ENCODE data around the gene NAPA. TPM values are rescaled to one million over a fixed set of nuclear protein-coding genes. Genes with fewer than 3 reads are reported as not detected.

The NAPA gene
- total RNA-seq, 4 donors from 2014 or later: 95.9 to 134 (median 112) TPM

DNA sequence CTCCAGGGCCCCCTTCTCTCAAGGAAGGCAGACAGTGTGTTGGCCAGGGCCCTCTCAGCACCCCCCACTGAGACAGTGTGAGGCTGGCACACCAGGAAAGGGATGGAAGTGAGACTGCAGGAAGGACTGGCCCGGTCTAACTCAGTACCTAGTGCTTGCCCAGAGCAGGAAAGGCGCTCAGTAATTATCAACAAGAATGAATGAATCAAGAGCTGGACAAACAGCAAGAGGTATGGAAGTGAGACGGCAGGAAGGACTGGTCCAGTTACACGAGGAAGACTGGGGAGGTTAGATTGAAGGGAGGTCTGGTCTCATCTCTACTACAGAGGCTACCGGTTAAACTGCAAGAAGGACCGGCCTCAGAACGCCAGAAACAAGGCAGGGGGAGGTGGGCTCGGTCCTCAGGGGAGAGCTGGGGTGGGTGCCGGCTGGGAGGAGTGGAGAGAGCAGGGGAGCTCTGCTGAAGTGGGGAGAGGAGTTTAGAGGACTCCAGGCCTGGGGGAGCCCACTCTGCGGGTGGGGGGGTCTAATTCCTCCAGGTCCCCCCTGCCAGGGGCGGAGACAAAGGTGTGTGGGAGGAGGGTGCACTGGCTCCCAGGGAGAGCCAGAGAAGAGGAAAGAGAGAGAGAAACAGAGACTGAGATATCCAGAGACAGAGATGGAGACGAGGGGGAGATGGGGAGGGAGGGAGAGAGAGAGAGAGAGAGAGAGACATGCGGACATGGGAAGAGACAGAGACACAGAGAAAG, 44.2 kb downstream of the NAPA start:
- peaks cover 37% of the 10 kb centered on the region for H3K27me3 ChIP-seq
- H3K4me1 ChIP-seq: peaks cover 0 to 47% (median 13%) of the 10 kb centered on the region in 3 donors
- peak overlapping the region in 1 of 2 donors; percentile 57 for H3K4me3 ChIP-seq
- H3K27ac ChIP-seq: peak overlapping the region in 3 of 4 donors; percentile 69 to 76 (median 72)
- H3K9me3 ChIP-seq: no peaks in the 10 kb centered on the region
- H3K36me3 ChIP-seq: no peaks in the 10 kb centered on the region
- ATAC-seq: no peak
- WGBS, 2 donors (ENCODE audit: low coverage in 1 of 2): 15 to 22% methylated on average over 3 to 10 of the region's 13 CpGs
- TF ChIP-seq POLR2AphosphoS5 (IDR thresholded peaks at IDR 0.05) (no peak), POLR2A (IDR thresholded peaks at IDR 0.05) (no peak), EP300 (IDR thresholded peaks at IDR 0.05) (no peak)
- TF ChIP-seq, protein P1, sequence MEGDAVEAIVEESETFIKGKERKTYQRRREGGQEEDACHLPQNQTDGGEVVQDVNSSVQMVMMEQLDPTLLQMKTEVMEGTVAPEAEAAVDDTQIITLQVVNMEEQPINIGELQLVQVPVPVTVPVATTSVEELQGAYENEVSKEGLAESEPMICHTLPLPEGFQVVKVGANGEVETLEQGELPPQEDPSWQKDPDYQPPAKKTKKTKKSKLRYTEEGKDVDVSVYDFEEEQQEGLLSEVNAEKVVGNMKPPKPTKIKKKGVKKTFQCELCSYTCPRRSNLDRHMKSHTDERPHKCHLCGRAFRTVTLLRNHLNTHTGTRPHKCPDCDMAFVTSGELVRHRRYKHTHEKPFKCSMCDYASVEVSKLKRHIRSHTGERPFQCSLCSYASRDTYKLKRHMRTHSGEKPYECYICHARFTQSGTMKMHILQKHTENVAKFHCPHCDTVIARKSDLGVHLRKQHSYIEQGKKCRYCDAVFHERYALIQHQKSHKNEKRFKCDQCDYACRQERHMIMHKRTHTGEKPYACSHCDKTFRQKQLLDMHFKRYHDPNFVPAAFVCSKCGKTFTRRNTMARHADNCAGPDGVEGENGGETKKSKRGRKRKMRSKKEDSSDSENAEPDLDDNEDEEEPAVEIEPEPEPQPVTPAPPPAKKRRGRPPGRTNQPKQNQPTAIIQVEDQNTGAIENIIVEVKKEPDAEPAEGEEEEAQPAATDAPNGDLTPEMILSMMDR (IDR thresholded peaks at IDR 0.05): no peak

DNA sequence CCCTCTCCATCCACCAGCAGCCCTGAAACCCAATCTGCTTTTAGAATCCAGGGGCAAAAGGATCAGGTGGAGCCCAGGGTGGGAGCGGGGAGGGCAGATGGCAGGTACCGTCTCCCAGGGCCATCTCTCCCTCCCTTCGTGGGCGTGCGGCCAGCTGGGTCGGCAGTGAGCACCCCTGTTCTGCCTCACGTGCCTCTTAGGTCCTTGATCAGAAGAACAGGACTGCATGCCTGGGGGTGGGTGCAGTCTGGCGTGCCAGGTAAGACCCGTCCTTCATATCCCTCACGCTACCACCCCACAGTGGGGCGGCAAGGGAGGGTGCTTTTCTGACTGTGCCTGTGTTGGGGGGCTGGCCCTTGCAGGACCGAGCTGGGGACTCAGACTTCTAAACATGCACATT, 45.1 kb downstream of the NAPA start:
- 12% methylated on average over 5 of the region's 12 CpGs; no CpG with 5 or more reads in 1 of the 2 donors for WGBS, 2 donors (ENCODE audit: low coverage in 1 of 2)
- Histone ChIP-seq H3K4me3 (peak overlapping the region in 1 of 2 donors; percentile 4), H3K4me1 (peaks cover 0 to 47% (median 13%) of the 10 kb centered on the region in 3 donors), H3K36me3 (peaks cover 0 to 5% of the 10 kb centered on the region in 2 donors), H3K27me3 (peaks cover 37% of the 10 kb centered on the region), H3K27ac (peak overlapping the region in 3 of 4 donors; percentile 11 to 76 (median 54)), H3K9me3 (no peaks in the 10 kb centered on the region)
- TF ChIP-seq POLR2AphosphoS5 (IDR thresholded peaks at IDR 0.05) (no peak), EP300 (IDR thresholded peaks at IDR 0.05) (no peak), POLR2A (IDR thresholded peaks at IDR 0.05) (no peak)
- TF ChIP-seq, protein P1 (IDR thresholded peaks at IDR 0.05): no peak
- no peak for ATAC-seq

- WGBS, 2 donors (ENCODE audit: low coverage in 1 of 2): no CpG with 5 or more reads among the region's 6 CpGs
- Histone ChIP-seq H3K4me3 (peak overlapping the region in 1 of 2 donors; percentile 4), H3K9me3 (no peaks in the 10 kb centered on the region), H3K27me3 (peaks cover 37% of the 10 kb centered on the region), H3K4me1 (peaks cover 0 to 47% (median 13%) of the 10 kb centered on the region in 3 donors), H3K36me3 (peaks cover 0 to 5% of the 10 kb centered on the region in 2 donors), H3K27ac (peak overlapping the region in 3 of 4 donors; percentile 11 to 76 (median 54))
- no peak for ATAC-seq
- no peak for TF ChIP-seq POLR2AphosphoS5 (IDR thresholded peaks at IDR 0.05)
- no peak for TF ChIP-seq EP300 (IDR thresholded peaks at IDR 0.05)
- TF ChIP-seq, protein P1 (IDR thresholded peaks at IDR 0.05): no peak
- TF ChIP-seq POLR2A (IDR thresholded peaks at IDR 0.05): no peak
Measured at GRCh38 chr19:47469363-47469700, 45.5 kb downstream of the NAPA start.

DNA sequence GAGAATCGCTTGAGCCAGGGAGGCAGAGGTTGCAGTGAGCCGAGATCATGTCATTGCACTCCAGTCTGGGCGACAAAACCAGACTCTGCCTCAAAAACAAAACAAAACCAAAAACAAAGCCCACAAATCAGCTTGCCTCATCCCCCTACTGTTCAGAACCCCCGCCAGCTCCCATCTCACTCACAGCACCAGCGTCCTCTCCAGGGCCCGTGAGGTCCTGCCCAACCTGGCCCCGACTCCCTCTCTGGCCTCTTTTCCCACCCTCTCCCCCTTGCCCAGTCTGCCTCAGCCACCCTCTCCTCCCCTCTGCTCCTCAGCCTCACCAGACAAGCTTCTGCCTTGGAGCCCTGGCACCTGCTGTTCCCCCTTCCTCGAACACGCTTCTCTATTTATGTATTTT, 46.9 kb downstream of the NAPA start:
- H3K27me3 ChIP-seq: peaks cover 35% of the 10 kb centered on the region
- 36 to 41% methylated on average over 7 to 9 of the region's 9 CpGs for WGBS, 2 donors (ENCODE audit: low coverage in 1 of 2)
- no peak overlapping the region for H3K4me3 ChIP-seq
- H3K36me3 ChIP-seq: peaks cover 0 to 5% of the 10 kb centered on the region in 2 donors
- peak overlapping the region in 1 of 4 donors; percentile 76 for H3K27ac ChIP-seq
- H3K9me3 ChIP-seq: no peaks in the 10 kb centered on the region
- peaks cover 0 to 44% (median 13%) of the 10 kb centered on the region in 3 donors for H3K4me1 ChIP-seq
- TF ChIP-seq, protein P1 (IDR thresholded peaks at IDR 0.05): no peak
- TF ChIP-seq EP300 (IDR thresholded peaks at IDR 0.05) (no peak), POLR2A (IDR thresholded peaks at IDR 0.05) (no peak), POLR2AphosphoS5 (IDR thresholded peaks at IDR 0.05) (no peak)
- ATAC-seq: no peak

GRCh38 chr19:47465957-47466356, 48.9 kb downstream of the NAPA start:
- TF ChIP-seq POLR2AphosphoS5 (IDR thresholded peaks at IDR 0.05) (no peak), EP300 (IDR thresholded peaks at IDR 0.05) (no peak), POLR2A (IDR thresholded peaks at IDR 0.05) (no peak)
- TF ChIP-seq, protein P1 (IDR thresholded peaks at IDR 0.05): no peak
- 100% methylated on average over 4 of the region's 27 CpGs; no CpG with 5 or more reads in 1 of the 2 donors for WGBS, 2 donors (ENCODE audit: low coverage in 1 of 2)
- ATAC-seq: no peak
- Histone ChIP-seq H3K4me1 (peaks cover 0 to 25% (median 0%) of the 10 kb centered on the region in 3 donors), H3K36me3 (peaks cover 0 to 5% of the 10 kb centered on the region in 2 donors), H3K27me3 (peaks cover 17% of the 10 kb centered on the region), H3K27ac (no peak overlapping the region), H3K9me3 (no peaks in the 10 kb centered on the region), H3K4me3 (no peak overlapping the region)

Measured in gastroesophageal sphincter (tissue), 4 donors.